Mesenchymal stem cell (in vitro differentiated cells and primary cell): ENCODE measurements around the gene CA9.
"Not testable (repeated sequence)": the region's sequence is repeated elsewhere in the genome, so short reads cannot be mapped to it uniquely, and the experiment has no call there.

Source experiments
- DNase-seq: peaks from one replicate; pipeline ENCODE4 v3.0.0-alpha.2; 2013
- H2AFZ ChIP-seq: one replicate; pipeline ENCODE4 v1.6.1; 2013; ENCODE audit warnings: low read depth, mild to moderate bottlenecking, control low read depth, inconsistent platforms, low read length, moderate library complexity
- H2AK5ac ChIP-seq: 2 replicates; pipeline ENCODE4 v1.6.1; 2013; ENCODE audit warnings: low read length, moderate library complexity, mild to moderate bottlenecking, inconsistent platforms; ENCODE audit not compliant: severe bottlenecking
- H2BK120ac ChIP-seq: one replicate; pipeline ENCODE4 v1.6.1; 2013; ENCODE audit warnings: low read depth, mild to moderate bottlenecking, inconsistent platforms, low read length, moderate library complexity
- H2BK12ac ChIP-seq, 2 experiments: one replicate each; pipeline ENCODE4 v1.6.1; 2013; ENCODE audit warnings: inconsistent platforms in 2 of 2, low read length in 2 of 2, mild to moderate bottlenecking in 2 of 2, moderate library complexity in 2 of 2, control low read depth in 1 of 2
- H2BK15ac ChIP-seq: one replicate; pipeline ENCODE4 v1.6.1; 2013; ENCODE audit warnings: mild to moderate bottlenecking, low read depth, inconsistent platforms; ENCODE audit not compliant: poor library complexity, severe bottlenecking
- H2BK5ac ChIP-seq: 2 replicates; pipeline ENCODE4 v1.6.1; 2013; ENCODE audit warnings: low read depth, mild to moderate bottlenecking, low read length, control low read depth, inconsistent platforms; ENCODE audit not compliant: poor library complexity, severe bottlenecking
- H3K14ac ChIP-seq, 2 experiments: one replicate each; pipeline ENCODE4 v1.6.1; 2013; ENCODE audit warnings: inconsistent platforms in 2 of 2, low read length in 2 of 2, control low read depth in 1 of 2, mild to moderate bottlenecking in 1 of 2, moderate library complexity in 1 of 2
- H3K18ac ChIP-seq, 2 experiments: one replicate each; pipeline ENCODE4 v1.6.1; 2013; ENCODE audit warnings: inconsistent platforms in 2 of 2, low read length in 2 of 2, control low read depth in 1 of 2, low read depth in 1 of 2, mild to moderate bottlenecking in 1 of 2
- H3K23ac ChIP-seq, 2 experiments: one replicate each; pipeline ENCODE4 v1.6.1; 2013; ENCODE audit warnings: inconsistent platforms in 2 of 2, low read length in 2 of 2, mild to moderate bottlenecking in 2 of 2, moderate library complexity in 2 of 2, control low read depth in 1 of 2
- H3K27ac ChIP-seq: 2 replicates; pipeline ENCODE4 v1.5.1; 2013; ENCODE audit warnings: mild to moderate bottlenecking, moderate library complexity, low read length, control low read depth, inconsistent platforms; ENCODE audit not compliant: poor library complexity, severe bottlenecking
- H3K27me3 ChIP-seq, 2 experiments: 2 replicates each; pipeline versions ENCODE4 v1.6.1 to v1.7.0; 2013; ENCODE audit warnings: low read length in 2 of 2, mild to moderate bottlenecking in 2 of 2, moderate library complexity in 2 of 2, control low read depth in 1 of 2, inconsistent platforms in 1 of 2; ENCODE audit not compliant: control insufficient read depth in 1 of 2, insufficient read depth in 1 of 2
- H3K36me3 ChIP-seq, 2 experiments: 2 replicates each; pipeline versions ENCODE4 v1.6.1 to v1.7.0; 2013; ENCODE audit warnings: low read length in 2 of 2, control low read depth in 1 of 2, inconsistent platforms in 1 of 2, low read depth in 1 of 2, mild to moderate bottlenecking in 1 of 2; ENCODE audit not compliant: insufficient read depth in 2 of 2, control insufficient read depth in 1 of 2
- H3K4ac ChIP-seq, 2 experiments: one replicate each; pipeline ENCODE4 v1.6.1; 2013; ENCODE audit warnings: inconsistent platforms in 2 of 2, low read length in 2 of 2, mild to moderate bottlenecking in 2 of 2, moderate library complexity in 2 of 2, control low read depth in 1 of 2, low read depth in 1 of 2
- H3K4me1 ChIP-seq: 2 replicates; pipeline ENCODE4 v1.6.1; 2013; ENCODE audit warnings: low read depth, low read length, control low read depth; ENCODE audit not compliant: control insufficient read depth, insufficient read depth
- H3K4me2 ChIP-seq: 2 replicates; pipeline ENCODE4 v1.6.1; 2013; ENCODE audit warnings: low read length, mild to moderate bottlenecking, inconsistent platforms; ENCODE audit not compliant: poor library complexity, severe bottlenecking
- H3K4me3 ChIP-seq, 2 experiments: 2 replicates each; pipeline versions ENCODE4 v1.5.1 to v1.7.0; 2013; ENCODE audit warnings: low read length in 2 of 2, mild to moderate bottlenecking in 2 of 2, control low read depth in 1 of 2, low read depth in 1 of 2; ENCODE audit not compliant: insufficient read depth in 1 of 2
- H3K79me1 ChIP-seq: replicated peaks from 2 replicates; pipeline ENCODE4 v1.6.1; 2013; ENCODE audit warnings: mild to moderate bottlenecking, control low read depth, low read length, inconsistent platforms; ENCODE audit not compliant: poor library complexity, severe bottlenecking
- H3K9ac ChIP-seq: 2 replicates; pipeline ENCODE4 v1.7.0; 2013; ENCODE audit warnings: mild to moderate bottlenecking, low read length, moderate library complexity
- H3K9me3 ChIP-seq: 2 replicates; pipeline ENCODE4 v1.7.0; 2013; ENCODE audit warnings: mild to moderate bottlenecking, low read length; ENCODE audit not compliant: control insufficient read depth
- H4K8ac ChIP-seq: one replicate; pipeline ENCODE4 v1.6.1; 2013; ENCODE audit warnings: inconsistent platforms, mild to moderate bottlenecking, low read length, moderate library complexity
- H4K91ac ChIP-seq: one replicate; pipeline ENCODE4 v1.6.1; 2013; ENCODE audit warnings: mild to moderate bottlenecking, low read length, inconsistent platforms
- WGBS: methylation state at CpG from one replicate; pipeline ENCODE4 v1.1.7; 2013; ENCODE audit warnings: mixed read lengths; 5-methylcytosine and 5-hydroxymethylcytosine counted together

Gene CA9

GRCh38 chr9:35638751-35639150 is 35.0 kb upstream of the CA9 start:
- not testable (repeated sequence) for H2BK5ac ChIP-seq, H2BK120ac ChIP-seq, H4K91ac ChIP-seq, H3K4ac ChIP-seq, H3K36me3 ChIP-seq, H3K4me3 ChIP-seq, H3K18ac ChIP-seq, H3K4me1 ChIP-seq, H2AK5ac ChIP-seq, H2BK15ac ChIP-seq, H3K14ac ChIP-seq, H3K27me3 ChIP-seq, H4K8ac ChIP-seq, H3K9ac ChIP-seq, H2BK12ac ChIP-seq, H3K4me2 ChIP-seq, H3K79me1 ChIP-seq, H3K27ac ChIP-seq, H3K9me3 ChIP-seq, H3K23ac ChIP-seq, H2AFZ ChIP-seq, DNase-seq
- WGBS = 74% methylated on average over 3 of the region's 8 CpGs

GRCh38 chr9:35639225-35639624 is 34.5 kb upstream of the CA9 start:
- H3K9me3 ChIP-seq, H3K4me3 ChIP-seq, H4K91ac ChIP-seq, H3K9ac ChIP-seq, H2AK5ac ChIP-seq, H3K27ac ChIP-seq, H3K23ac ChIP-seq, H2BK120ac ChIP-seq, H3K18ac ChIP-seq, H3K4me2 ChIP-seq, H3K36me3 ChIP-seq, DNase-seq, H3K4ac ChIP-seq, H3K27me3 ChIP-seq, H3K4me1 ChIP-seq, H4K8ac ChIP-seq, H2AFZ ChIP-seq, H2BK12ac ChIP-seq, H3K14ac ChIP-seq, H2BK15ac ChIP-seq, H2BK5ac ChIP-seq, H3K79me1 ChIP-seq: not testable (repeated sequence)
- no CpG with 5 or more reads among the region's 1 CpG for WGBS

GRCh38 chr9:35639631-35640030 is 34.1 kb upstream of the CA9 start:
- Histone ChIP-seq H3K9ac (no peak overlapping the region), H2AK5ac (no peak overlapping the region), H2BK12ac (no peak overlapping the region), H4K8ac (no peak overlapping the region), H3K18ac (no peak overlapping the region), H3K27me3 (no peaks in the 10 kb centered on the region), H2BK5ac (no peak overlapping the region), H3K4me1 (no peaks in the 10 kb centered on the region), H4K91ac (no peak overlapping the region), H3K23ac (no peak overlapping the region), H3K27ac (no peak overlapping the region), H2BK120ac (no peak overlapping the region), H3K4ac (no peak overlapping the region), H3K14ac (no peak overlapping the region), H2AFZ (no peak overlapping the region), H3K36me3 (peaks cover 0 to 7% of the 10 kb centered on the region in 2 experiments), H3K4me2 (no peak overlapping the region), H3K9me3 (no peaks in the 10 kb centered on the region), H3K4me3 (no peak overlapping the region), H3K79me1 (peaks cover 2% of the 10 kb centered on the region), H2BK15ac (no peak overlapping the region)
- no peak for DNase-seq
- no CpG with 5 or more reads among the region's 1 CpG for WGBS

GRCh38 chr9:35640431-35640830 is 33.3 kb upstream of the CA9 start:
- H3K18ac ChIP-seq, H2BK120ac ChIP-seq, H3K27ac ChIP-seq, H3K27me3 ChIP-seq, H3K4me3 ChIP-seq, H3K14ac ChIP-seq, H3K23ac ChIP-seq, H2BK15ac ChIP-seq, H3K4me1 ChIP-seq, H3K79me1 ChIP-seq, H2AFZ ChIP-seq, H3K9ac ChIP-seq, H4K91ac ChIP-seq, H3K4ac ChIP-seq, H3K36me3 ChIP-seq, H2BK5ac ChIP-seq, H3K4me2 ChIP-seq, H3K9me3 ChIP-seq, H4K8ac ChIP-seq, H2AK5ac ChIP-seq, DNase-seq, H2BK12ac ChIP-seq: not testable (repeated sequence)
- 96% methylated on average over 15 of the region's 15 CpGs for WGBS
